Measurements from ENCODE around the gene ZNF660. TPM values are rescaled to one million over a fixed set of nuclear protein-coding genes. Genes with fewer than 3 reads are reported as not detected.

ZNF660 gene
- total RNA-seq, 4 donors from 2014 or later = 3.8 to 16.3 (median 10.5) TPM

- intact Hi-C loops (cut with DNase I; ENCODE audit: low total_unique reads) = no loop called here
- DNase-seq = no peak
- Histone ChIP-seq H3K36me3 (no peaks in the 10 kb centered on the region), H3K4me1 (no peaks in the 10 kb centered on the region), H3K27me3 (no peaks in the 10 kb centered on the region), H3K4me3 (no peak overlapping the region), H3K9me3 (no peaks in the 10 kb centered on the region), H3K27ac (no peak overlapping the region)
- TF ChIP-seq CTCF (IDR thresholded peaks at IDR 0.05) = no peak
Observed at GRCh38 chr3:44557074-44557473, 27.7 kb upstream of the ZNF660 start.

GRCh38 chr3:44561076-44561475, 23.7 kb upstream of the ZNF660 start:
- no peak overlapping the region for H3K27ac ChIP-seq
- intact Hi-C loops (cut with DNase I; ENCODE audit: low total_unique reads) = no loop called here
- H3K36me3 ChIP-seq = no peaks in the 10 kb centered on the region
- TF ChIP-seq POLR2A (IDR thresholded peaks at IDR 0.05) (no peak), CTCF (IDR thresholded peaks at IDR 0.05) (no peak)
- no peaks in the 10 kb centered on the region for H3K9me3 ChIP-seq
- no peaks in the 10 kb centered on the region for H3K4me1 ChIP-seq
- no peak for DNase-seq
- H3K4me3 ChIP-seq = no peak overlapping the region
- H3K27me3 ChIP-seq = no peaks in the 10 kb centered on the region

- Histone ChIP-seq H3K9me3 (no peaks in the 10 kb centered on the region), H3K36me3 (no peaks in the 10 kb centered on the region)
Observed at GRCh38 chr3:44562147-44562546, 22.6 kb upstream of the ZNF660 start.

GRCh38 chr3:44568561-44568960, 16.2 kb upstream of the ZNF660 start:
- no peaks in the 10 kb centered on the region for H3K36me3 ChIP-seq

More at GRCh38 chr3:44562147-44562546, 22.6 kb upstream of the ZNF660 start:
- TF ChIP-seq POLR2A (IDR thresholded peaks at IDR 0.05) (no peak), CTCF (IDR thresholded peaks at IDR 0.05) (no peak)
- Histone ChIP-seq H3K27ac (no peak overlapping the region), H3K4me3 (no peak overlapping the region), H3K4me1 (no peaks in the 10 kb centered on the region), H3K27me3 (no peaks in the 10 kb centered on the region)
- intact Hi-C loops (cut with DNase I; ENCODE audit: low total_unique reads) = no loop called here
- no peak for DNase-seq

GRCh38 chr3:44571024-44571423, 13.7 kb upstream of the ZNF660 start:
- Histone ChIP-seq H3K4me1 (no peaks in the 10 kb centered on the region), H3K27me3 (no peaks in the 10 kb centered on the region), H3K27ac (no peak overlapping the region), H3K9me3 (peaks cover 0 to 11% of the 10 kb centered on the region in 2 donors), H3K4me3 (no peak overlapping the region), H3K36me3 (no peaks in the 10 kb centered on the region)
- DNase-seq = no peak
- intact Hi-C loops (cut with DNase I; ENCODE audit: low total_unique reads) = no loop called here
- TF ChIP-seq CTCF (IDR thresholded peaks at IDR 0.05) (no peak), POLR2A (IDR thresholded peaks at IDR 0.05) (no peak)

More at GRCh38 chr3:44568561-44568960, 16.2 kb upstream of the ZNF660 start:
- TF ChIP-seq CTCF (IDR thresholded peaks at IDR 0.05) = no peak
- no peak overlapping the region for H3K4me3 ChIP-seq
- intact Hi-C loops (cut with DNase I; ENCODE audit: low total_unique reads) = no loop called here
- DNase-seq = no peak
- no peak overlapping the region for H3K27ac ChIP-seq
- H3K4me1 ChIP-seq = no peaks in the 10 kb centered on the region
- H3K27me3 ChIP-seq = no peaks in the 10 kb centered on the region
- peaks cover 0 to 11% of the 10 kb centered on the region in 2 donors for H3K9me3 ChIP-seq

Measured in uterus (tissue), 4 donors.